Epidermal melanocyte (primary cell): ENCODE data around the gene SMIM29.

Experiments used
- DNase-seq: peaks from one replicate; pipeline ENCODE4 v3.0.0; 2011; ENCODE audit warnings: low spot score; ENCODE audit not compliant: insufficient read length

SMIM29 gene

DNA sequence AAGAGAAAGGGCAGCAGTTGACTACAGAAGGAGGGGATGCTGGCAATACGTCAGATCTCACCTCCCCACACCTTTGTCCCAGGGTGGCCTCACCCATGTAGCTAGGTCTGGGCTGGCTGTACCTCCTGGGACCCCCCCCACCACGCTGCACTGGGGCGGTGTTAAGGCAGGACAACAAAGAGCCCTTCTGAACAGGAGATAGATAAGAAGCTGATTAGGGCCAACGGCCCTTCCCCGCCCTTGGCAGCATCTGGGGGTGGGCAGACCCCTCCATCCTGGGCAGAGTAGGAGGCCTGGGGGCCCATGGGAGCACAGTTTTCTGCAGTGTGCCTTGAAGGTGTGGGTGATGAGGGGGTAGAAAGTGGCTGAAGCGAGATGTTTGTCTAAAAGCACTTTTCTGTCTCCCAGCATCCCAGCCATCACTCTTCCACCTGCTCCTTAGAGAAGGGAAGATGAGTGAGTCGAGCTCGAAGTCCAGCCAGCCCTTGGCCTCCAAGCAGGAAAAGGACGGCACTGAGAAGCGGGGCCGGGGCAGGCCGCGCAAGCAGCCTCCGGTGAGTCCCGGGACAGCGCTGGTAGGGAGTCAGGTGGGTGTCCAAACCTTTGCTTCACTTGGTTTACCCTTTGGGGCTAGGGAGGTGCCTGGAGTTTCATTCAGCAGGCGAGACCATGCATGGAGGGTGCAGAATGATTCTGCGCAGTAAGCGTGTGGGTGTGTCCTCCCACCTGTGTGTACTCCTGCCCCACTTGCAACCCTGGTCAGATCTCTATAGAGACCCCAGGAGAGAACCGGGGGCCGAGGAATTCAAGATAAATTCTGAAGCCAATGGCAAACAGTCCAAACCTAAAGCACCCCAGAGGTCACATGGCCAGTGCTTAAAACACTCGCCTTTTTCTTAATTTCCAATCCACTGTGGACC, 8.2 kb downstream of the SMIM29 start:
- DNase-seq, result no peak

DNA sequence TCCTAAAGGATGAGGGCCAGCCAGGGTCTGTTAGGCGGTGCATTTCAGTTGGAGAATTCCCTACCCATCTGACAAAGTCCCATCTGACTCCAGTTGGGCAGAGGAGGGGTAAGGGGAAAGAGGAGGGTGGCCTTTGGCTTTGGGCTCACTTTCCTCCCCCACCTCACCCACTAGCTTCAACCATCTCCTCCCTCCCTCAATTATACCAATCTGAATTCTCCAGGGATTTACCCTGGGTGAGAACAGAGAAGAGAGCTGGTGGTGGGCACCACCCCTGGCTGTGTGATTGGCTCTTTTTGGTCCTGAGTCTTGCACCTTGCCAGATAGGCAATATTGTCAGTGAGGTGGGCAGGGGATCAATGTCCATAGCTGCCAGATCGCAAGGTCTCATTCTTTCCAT, 8.9 kb downstream of the SMIM29 start:
- DNase-seq, result no peak

DNA sequence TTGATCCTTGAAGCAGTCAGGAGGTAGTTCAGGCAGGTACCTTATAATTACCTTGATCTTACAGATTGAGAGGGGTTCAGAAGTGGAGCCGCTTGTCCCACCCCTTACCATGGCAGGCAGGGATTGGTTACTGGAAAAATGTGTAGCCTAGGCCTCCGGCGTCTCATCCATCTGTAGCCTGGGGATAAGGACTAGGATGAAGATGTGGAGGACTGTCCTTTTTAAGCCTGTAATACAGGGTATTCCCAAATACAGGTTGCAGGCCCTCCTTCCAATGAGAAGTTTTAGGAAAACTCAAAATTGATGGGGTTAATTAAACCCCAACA, 9.3 kb downstream of the SMIM29 start:
- DNase-seq, result no peak

DNA sequence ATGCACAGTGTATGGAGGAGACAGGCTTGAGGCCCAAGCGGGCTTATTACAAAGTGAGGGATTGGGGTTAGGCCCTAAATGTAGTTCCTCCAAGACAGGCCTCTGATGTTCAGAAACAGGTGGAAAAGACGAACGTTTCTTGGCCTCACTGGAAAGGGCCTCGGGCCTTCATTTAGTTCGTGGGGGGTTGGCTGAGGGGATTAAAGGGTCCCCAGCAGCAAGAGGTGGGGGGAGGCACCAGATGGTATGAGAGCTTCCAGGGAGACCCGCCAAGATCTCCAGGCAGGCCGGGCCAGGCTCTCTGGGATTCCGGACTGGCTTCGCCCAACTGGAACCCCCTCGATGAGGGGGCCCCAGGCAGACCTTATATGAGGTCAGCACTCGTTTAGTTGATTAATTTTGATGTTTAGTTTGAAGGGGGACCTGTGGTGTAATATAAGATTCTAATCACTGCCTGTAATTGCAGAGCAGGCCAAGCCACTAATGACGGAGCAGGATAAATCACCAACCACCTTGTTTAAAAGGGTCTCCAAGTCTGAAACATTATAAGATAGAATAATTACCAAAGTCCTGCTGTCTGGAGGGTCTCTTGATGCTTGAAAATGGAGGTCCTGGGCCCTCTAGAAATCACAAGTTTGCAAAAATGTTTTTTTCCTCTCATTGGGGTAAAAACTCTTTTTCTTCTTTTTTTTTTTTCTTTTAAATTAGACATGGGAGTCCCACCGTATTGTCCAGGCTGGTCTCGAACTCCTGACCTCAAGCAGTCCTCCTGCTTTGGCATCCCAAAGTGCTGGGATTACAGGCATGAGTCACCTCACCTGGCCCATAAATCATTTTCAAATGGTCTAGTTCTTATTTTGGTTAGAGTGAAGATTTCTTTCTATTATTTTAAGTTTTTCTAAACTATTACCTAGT, 10.0 kb downstream of the SMIM29 start:
- DNase-seq, result no peak

DNA sequence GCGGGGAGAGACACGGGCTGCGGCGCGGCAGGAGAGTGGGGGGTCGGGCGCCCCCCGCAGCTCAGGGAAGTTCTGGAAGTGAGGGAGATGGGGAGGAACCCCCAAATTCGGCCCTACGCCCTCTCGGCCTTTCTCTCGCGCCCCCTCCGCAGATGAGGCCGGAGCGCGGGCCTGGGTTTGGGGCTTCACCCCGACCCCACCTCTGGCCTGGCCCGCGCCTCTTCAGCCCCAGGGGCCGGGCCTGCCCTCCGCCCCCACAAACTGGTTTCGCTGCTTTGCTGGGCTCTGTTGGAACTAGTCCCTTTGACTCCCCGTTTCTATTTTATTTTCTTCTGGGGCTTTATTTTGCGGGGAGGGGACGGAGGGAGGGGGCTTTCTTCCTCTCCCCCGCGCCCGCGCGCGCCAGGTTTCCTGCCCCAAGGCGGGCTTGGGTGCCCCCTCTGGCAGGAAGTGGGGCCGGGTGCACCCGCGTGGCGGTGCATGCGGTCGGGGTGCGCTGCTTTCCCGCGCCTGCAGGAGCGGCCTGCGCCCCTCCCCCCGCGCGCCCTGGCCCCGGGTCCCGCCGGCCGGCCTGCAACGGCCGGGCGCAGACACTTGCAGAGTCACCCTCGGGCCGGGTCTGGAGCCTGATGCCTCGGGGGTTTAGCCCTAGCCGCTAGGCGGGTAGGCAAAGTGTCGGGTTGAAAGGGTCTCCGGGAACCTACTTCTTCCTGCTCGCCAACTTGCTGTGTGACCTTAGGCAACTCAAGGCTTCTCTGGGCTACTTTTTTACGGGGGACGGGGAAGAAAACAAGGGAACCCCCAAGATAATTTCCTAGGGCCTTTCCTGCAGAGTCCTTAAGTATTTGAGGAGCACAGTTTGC, 10.9 kb downstream of the SMIM29 start:
- DNase-seq, result no peak

DNA sequence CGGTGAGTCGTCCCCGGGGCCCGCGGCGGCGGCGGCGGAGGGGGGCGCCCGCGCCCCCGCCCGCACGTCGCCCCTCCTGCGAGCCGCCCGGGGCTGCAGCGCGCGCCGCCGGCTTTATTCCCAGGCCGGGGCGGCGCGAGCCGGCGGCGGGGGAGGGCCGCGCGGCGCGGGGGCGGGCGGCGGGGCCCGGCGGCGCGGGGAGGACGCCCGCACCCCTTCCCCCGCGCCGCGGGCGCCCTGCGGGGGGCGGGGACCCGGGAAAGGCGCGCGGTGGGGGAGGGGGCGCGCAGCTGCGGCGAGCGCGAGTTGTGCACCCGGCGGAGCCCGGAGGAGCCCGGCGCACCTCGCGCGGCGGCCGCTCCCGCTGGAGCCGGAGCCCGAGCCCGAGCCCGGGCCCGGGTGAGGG, 11.5 kb downstream of the SMIM29 start:
- DNase-seq, result no peak

DNA sequence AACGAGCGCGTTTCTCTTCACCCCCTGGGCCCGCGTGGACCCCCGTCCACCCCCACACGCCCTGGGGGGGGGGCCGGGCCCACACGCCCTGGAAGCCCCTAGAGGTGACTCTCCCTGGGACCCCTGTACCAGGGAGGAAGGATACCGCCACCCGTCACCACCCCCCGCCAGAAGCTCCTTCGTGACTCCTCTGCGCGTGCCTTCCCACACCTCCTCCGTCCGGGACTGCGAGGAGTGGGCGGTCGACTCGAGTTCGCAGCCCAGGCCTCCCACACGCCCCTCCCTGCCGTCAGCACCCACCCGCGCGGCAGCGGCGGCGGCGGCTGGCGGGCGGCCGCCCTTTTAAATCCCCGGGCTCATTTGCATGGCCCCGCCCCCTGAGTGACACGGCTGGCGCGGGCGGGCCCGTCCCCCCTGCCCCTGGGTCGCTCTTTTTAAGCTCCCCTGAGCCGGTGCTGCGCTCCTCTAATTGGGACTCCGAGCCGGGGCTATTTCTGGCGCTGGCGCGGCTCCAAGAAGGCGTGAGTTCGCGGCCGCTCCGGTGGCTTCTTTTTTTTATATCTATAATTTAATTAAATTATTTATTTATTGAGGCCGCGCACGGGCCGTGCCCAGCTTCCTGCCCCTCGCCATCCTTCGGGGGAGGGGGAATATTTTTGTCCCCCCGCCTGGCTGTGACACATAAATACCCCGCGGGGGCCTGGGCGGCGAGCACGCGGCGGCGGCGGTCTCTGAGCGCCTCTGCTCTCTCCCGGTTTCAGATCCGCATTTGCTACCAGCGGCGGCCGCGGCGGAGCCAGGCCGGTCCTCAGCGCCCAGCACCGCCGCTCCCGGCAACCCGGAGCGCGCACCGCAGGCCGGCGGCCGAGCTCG, 12.1 kb downstream of the SMIM29 start, which contains the start of gene HMGA1:
HMGA1 (plus strand) TSS at position 431 of the 873 bp plus-strand sequence. CDS start 3,908 bp downstream, outside the sequence.
- peak; percentile 89 for DNase-seq

DNA sequence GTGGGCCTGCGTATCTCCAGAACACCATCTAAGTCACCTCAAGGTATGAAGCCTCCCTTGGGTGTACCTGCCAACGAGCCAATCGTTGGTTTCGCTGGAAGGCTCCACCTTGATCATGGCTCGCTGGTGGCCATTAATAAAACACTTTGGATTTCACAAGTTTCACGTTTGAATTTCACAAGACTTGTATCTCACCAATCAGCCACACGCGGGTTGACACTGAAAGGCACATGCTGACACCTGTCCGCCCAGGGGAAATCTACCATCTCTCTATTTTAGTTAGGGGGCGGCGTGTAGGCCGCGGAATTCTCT, 12.7 kb downstream of the SMIM29 start:
- no peak for DNase-seq

DNA sequence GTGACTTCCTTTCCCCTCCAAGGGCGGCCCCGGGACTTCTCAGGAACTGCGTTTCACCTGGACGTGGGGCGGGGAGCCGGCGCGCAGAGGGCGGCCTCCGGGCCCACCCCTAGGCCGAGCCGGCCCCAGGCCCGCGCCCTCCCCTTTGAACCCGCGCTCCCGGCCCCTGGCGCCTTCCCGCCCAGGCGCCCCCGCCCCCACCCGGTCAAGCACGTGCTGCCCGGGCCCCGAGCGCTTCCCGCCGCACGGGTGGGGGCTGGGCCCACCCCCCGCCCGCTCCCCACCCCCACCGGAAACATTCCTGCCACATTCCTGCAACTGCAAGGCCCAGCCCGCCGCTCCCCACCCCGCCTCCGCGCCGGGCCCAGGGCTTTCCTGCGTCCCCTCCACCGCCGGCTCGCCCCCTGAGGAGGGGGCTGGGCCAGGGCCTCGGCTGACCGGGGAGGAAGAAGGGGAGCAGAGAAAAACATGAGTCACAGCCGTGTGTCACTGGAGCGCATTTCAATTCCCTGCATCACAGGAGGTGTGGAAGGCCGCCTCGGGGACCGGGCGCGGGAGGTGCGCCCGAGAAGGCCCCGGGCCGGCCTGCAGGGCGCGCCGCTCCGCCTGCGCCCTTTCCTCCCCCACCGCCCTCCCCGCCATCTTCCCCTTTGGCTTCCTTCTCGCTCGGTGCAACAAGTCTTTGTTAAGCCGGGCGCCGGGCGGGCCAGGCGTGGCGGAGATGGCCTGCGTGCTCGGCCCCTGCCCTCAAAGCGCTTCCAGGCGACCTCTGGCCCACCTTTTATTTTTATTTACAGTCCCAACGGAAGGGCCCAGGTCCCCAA, 13.3 kb downstream of the SMIM29 start:
- no peak for DNase-seq

DNA sequence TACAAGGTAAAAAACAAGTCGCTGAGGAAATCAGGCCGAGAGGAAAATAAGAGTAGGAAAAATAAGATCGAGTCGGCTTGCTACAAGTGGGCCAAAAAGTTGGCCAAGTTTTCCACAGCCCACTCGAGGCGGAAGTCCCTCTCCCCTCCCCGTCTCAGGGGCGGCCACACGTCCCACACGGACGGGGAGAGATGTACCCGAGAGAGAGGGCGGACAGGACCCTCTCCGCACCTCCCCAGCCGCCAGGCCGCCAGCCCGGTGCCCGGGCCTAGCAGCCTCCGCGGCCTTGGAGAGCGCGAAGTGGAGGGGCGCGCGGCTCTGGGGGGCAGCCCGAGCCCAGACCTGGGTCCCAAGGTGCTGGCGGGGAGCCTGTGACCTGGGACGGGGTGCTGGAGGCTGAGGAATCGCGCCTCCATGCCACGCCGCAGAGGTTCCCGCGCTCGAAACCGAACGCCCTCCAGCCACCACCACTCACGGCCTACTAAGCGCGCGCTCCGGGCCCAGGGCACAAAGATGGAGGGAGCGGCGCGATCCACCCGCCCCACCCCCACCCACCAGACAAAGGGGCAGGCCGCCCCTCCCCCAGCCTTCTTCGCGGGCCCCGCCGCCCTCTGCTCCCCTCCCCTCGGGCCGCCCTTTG, 14.0 kb downstream of the SMIM29 start:
- no peak for DNase-seq

DNA sequence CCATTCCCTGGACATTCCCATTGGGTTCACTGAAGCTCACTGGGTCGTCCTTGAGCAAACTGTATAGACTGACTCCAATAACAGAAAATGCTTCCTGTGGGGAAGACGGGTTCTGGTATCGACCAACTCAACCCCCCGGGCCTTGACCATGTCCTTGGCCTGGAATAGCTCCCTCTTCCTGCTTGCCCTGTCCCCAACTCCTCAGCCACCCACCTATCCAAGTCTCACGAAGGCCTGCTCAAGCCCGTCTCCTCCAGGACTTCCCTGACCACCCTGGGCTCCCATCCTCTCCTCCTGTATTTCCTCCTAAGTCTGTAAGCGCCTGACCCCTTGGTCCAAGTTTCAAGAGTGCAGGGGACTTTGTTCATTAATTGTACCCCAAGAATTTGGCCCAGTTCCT, 14.9 kb downstream of the SMIM29 start:
- DNase-seq, result no peak

DNA sequence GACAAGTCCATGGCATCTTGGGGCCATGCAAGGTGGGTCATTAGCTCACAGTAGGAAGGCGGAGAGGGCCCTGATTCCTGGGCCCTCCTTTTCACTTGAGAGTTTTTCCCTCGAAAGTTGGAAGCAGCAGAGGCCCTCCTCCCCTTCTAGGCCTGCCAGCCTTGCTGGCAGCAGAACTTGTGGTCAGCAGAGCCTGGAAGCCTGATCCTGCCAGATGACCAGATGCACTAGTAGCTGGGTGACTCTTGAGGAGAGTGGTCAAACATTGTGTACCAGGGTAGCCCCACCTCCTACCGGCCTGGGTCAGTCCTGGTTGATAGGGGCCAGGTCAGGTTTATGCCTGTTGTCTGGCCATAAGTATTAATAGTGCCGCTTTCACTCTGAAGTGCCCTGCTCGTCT, 15.9 kb downstream of the SMIM29 start:
- DNase-seq, result no peak

DNA sequence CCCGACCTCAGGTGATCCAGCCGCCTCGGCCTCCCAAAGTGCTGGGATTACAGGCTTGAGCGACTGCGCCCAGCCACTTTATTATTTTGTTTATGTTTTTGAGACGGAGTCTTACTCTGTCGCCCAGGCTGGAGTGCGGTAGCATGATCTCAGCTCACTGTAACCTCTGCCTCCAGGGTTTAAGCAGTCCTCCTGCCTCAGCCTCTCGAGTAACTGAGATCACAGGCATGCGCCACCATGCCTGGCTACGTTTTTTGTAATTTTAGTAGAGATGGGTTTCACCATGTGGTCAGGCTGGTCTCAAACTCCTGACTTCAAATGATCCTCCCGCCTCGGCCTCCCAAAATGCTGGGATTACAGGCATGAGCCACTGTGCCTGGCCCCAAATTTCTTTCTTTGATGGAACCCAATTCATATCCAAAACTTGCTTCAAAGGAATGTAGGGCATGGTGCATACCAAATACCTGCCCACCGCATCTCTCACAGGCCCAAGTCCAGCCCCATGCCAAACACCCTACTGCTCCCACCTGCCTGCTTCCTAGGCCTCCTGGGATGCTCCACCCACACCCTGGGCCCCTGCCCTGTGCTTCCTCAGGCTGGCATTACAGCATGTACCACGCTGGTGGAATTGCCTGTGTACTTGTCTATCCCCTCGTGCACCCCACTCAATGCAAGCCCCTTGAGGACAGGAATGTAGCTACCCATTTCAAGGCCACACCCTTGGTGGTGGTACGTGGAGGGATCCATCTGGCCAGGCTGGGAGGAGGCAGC, 17.1 kb downstream of the SMIM29 start:
- no peak for DNase-seq

DNA sequence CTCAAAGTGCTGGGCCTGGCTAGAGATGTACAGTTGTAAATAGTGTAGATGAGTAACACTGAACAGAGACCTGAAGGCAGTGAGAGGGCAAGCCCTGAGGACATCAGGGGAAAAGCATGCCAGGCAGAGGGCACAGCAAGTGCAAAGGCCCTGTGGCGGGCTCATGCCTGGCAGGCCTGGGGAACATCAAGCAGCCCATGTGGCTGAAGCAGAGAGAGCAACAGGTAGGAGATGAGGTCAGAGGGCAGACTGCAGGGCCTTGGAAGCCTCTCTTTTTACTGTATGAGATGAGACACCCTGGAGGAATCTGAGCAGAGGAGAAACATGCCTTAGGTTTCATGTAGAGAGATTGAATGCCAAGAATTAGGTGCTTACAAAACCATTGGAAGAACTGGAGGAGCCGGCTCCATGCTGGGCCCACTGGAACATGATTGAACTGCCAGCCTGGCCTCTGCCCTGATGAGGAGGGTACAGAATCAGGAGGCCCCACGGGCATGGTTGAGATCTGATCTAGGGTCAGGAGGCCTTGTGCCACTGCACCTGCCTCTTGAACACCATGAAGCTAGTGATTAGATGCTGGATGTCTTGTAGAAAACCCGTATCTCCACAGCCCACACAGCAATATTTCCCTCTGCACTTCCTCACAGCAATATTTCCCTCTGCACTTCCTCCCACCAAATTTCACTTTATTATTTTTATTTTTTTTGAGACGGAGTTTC, 18.0 kb downstream of the SMIM29 start:
- no peak for DNase-seq

DNA sequence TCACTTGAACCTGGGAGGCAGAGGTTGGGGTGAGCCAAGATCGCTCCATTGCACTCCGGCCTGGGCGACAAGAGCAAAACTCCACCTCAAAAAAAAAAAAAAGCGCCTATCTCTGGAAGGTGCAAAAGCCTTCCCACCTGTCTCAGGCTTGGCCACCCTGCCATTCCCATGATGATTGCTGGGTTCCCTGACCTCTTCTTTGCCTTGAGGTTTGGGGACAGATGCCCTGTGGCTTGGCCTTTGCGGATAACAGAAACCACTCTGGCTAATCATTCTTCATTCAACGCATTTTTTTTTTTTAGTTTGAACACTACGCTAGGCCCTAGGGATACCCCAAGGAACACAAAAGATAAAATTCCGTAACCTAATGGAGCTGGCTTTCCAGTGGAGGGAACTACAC, 18.9 kb downstream of the SMIM29 start:
- no peak for DNase-seq

DNA sequence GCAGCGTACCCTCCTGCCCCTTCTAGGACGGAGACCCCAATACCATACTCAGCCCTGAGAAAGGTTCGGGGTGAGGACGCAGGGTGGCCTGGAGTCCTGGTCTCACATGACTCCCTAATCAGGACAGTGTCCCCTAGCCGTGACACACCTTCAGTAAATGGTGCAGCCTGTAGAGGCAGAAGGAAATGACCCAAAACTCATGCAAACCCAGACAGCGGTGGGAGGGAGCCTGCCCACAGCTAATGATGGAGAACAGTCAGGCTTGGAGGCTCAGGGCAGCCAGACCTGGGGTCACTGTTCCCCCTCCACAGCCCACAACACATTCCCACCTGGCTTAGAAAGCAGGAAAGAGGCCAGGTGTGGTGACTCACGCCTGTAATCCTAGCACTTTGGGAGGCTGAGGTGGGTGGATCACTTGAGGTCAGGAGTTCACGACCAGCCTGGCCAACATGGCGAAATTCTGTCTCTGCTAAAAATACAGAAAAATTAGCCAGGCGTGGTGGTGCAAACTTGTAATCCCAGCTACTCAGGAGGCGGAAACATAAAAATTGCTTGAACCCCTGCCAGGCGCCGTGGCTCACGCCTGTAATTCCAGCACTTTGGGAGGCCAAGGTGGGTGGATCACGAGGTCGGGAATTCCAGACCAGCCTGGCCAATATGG, 20.9 kb downstream of the SMIM29 start:
- no peak for DNase-seq
